Measurements from ENCODE around the gene ARGLU1.

DNA sequence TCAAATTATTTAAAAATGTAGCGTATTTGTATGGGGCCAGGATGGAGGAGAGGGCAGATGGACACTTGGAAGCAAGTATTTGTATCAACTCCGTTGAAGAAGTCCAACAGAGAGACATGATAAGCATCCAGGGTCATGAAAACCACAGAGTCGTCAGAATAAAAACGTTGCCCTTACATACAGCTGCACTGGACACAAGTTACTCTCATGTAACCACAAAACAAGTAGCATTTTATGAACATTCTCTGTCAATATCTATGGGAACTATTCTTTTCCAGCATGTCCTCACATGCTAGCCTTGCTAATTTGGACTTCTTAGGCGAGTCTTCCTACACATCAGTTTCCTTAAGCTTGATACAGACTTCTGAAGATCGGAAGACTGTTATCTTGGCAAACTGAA lies 67.5 kb downstream of the ARGLU1 start:
- no peak for TF ChIP-seq POLR2AphosphoS5 (IDR thresholded peaks at IDR 0.05; ENCODE audit: low read depth)
- TF ChIP-seq REST (IDR thresholded peaks at IDR 0.05; ENCODE audit: insufficient replicate concordance, low read depth) = no peak
- TF ChIP-seq CTCF (IDR thresholded peaks at IDR 0.05; ENCODE audit: insufficient read depth, low read length) = no peak

Measured in HL-60 (cell line).